HepG2 (cell line): ENCODE results near the gene CLUH.

Experiments used
- MBD4 ChIP-seq: IDR thresholded peaks from 2 replicates; pipeline ENCODE4 v1.6.1; 2012; ENCODE audit warnings: low read length, inconsistent platforms, borderline replicate concordance
- ZNF7 ChIP-seq: IDR thresholded peaks from 2 replicates; pipeline ENCODE4 v1.6.1; 2016; ENCODE audit warnings: missing biosample characterization, missing genetic modification reagents

GRCh38 chr17:2750721-2751120 lies 39.2 kb upstream of the CLUH start:
- TF ChIP-seq ZNF7 (no peak), MBD4 (no peak)
